ENCODE measurements around the gene CHI3L1. TPM values are rescaled to one million over a fixed set of nuclear protein-coding genes. Genes with fewer than 3 reads are reported as not detected.

Gene CHI3L1
- total and polyA plus RNA-seq, 2 donors (not counting 1 experiment from before 2014, with no cell fraction given), result 0.15 TPM; not detected in 1

DNA sequence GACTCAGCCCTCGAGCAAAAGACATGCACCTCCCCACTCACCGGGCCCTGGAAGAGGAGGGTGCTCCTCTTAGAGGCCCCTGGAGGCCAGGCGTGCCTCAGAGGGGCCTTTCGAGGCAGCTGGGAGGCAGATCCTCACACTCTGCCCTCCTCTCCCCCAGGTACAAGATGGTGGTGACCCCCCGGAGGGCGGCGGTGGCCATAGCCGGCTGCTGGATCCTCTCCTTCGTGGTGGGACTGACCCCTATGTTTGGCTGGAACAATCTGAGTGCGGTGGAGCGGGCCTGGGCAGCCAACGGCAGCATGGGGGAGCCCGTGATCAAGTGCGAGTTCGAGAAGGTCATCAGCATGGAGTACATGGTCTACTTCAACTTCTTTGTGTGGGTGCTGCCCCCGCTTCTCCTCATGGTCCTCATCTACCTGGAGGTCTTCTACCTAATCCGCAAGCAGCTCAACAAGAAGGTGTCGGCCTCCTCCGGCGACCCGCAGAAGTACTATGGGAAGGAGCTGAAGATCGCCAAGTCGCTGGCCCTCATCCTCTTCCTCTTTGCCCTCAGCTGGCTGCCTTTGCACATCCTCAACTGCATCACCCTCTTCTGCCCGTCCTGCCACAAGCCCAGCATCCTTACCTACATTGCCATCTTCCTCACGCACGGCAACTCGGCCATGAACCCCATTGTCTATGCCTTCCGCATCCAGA lies 21.3 kb downstream of the CHI3L1 start:
- TF ChIP-seq, protein P1, sequence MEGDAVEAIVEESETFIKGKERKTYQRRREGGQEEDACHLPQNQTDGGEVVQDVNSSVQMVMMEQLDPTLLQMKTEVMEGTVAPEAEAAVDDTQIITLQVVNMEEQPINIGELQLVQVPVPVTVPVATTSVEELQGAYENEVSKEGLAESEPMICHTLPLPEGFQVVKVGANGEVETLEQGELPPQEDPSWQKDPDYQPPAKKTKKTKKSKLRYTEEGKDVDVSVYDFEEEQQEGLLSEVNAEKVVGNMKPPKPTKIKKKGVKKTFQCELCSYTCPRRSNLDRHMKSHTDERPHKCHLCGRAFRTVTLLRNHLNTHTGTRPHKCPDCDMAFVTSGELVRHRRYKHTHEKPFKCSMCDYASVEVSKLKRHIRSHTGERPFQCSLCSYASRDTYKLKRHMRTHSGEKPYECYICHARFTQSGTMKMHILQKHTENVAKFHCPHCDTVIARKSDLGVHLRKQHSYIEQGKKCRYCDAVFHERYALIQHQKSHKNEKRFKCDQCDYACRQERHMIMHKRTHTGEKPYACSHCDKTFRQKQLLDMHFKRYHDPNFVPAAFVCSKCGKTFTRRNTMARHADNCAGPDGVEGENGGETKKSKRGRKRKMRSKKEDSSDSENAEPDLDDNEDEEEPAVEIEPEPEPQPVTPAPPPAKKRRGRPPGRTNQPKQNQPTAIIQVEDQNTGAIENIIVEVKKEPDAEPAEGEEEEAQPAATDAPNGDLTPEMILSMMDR (IDR thresholded peaks at IDR 0.05), result no peak
- no peak for TF ChIP-seq EZH2 (IDR thresholded peaks at IDR 0.05; ENCODE audit: borderline replicate concordance, insufficient read depth, low read depth, low read length, poor library complexity, severe bottlenecking)
- no peaks in the 10 kb centered on the region for H3K4me1 ChIP-seq (ENCODE audit: control insufficient read depth in 2 of 2, insufficient read depth in 2 of 2, low read length in 2 of 2)
- CTCF ChIA-PET, result interaction anchor here (0.7 kb wide), 1 partner anchor 17 kb away, joined by 4 read pairs; no protein-coding TSS in a partner anchor
- no peak overlapping the region for H3K4me3 Mint-ChIP-seq
- WGBS (ENCODE audit: insufficient coverage), result 90% methylated on average over 25 of the region's 28 CpGs
- POLR2A ChIA-PET, result no interaction called here
- H3K9ac ChIP-seq (ENCODE audit: low read length), result no peak overlapping the region
- H2AFZ ChIP-seq (ENCODE audit: insufficient read depth, low read depth, low read length, poor library complexity, severe bottlenecking), result no peak overlapping the region
- intact Hi-C loops (cut with micrococcal nuclease), result no loop called here
- no peaks in the 10 kb centered on the region for H3K9me3 Mint-ChIP-seq (ENCODE audit: insufficient read depth)
- H3K27ac ChIP-seq (ENCODE audit: low read length in 2 of 2), result no peak overlapping the region
- ATAC-seq (ENCODE audit: low read depth) (no peak), DNase-seq (no peak)
- no peaks in the 10 kb centered on the region for H3K36me3 ChIP-seq (replicated peaks in 1 of 2; ENCODE audit: control extremely low read depth in 1 of 2, control insufficient read depth in 1 of 2, extremely low read depth in 1 of 2, insufficient read depth in 2 of 2, low read length in 1 of 2)
- no peaks in the 10 kb centered on the region for H3K79me2 ChIP-seq (ENCODE audit: control insufficient read depth, insufficient read depth, low read length)
- H3K4me2 ChIP-seq (replicated peaks; ENCODE audit: low read depth, low read length, poor library complexity, severe bottlenecking), result no peak overlapping the region
- no peak overlapping the region for H3K27ac Mint-ChIP-seq
- no peaks in the 10 kb centered on the region for H4K20me1 ChIP-seq (ENCODE audit: control insufficient read depth, insufficient read depth, low read length, poor library complexity, severe bottlenecking)
- H3K4me1 Mint-ChIP-seq, result peaks cover 6% of the 10 kb centered on the region
- H3K4me3 ChIP-seq (ENCODE audit: control extremely low read depth in 1 of 5, extremely low read depth in 1 of 5, insufficient read depth in 1 of 5, low read depth in 2 of 5, low read length in 4 of 5), result no peak overlapping the region
- peaks cover 0 to 7% (median 2%) of the 10 kb centered on the region in 4 experiments for H3K27me3 ChIP-seq (replicated peaks in 1 of 4; ENCODE audit: control extremely low read depth in 1 of 4, control insufficient read depth in 3 of 4, insufficient read depth in 4 of 4, low read length in 3 of 4)
- peaks cover 35% of the 10 kb centered on the region for H3K27me3 Mint-ChIP-seq
- H3K9me3 ChIP-seq (ENCODE audit: control extremely low read depth in 1 of 3, control insufficient read depth in 2 of 3, insufficient read depth in 1 of 3, low read length in 2 of 3), result no peaks in the 10 kb centered on the region

DNA sequence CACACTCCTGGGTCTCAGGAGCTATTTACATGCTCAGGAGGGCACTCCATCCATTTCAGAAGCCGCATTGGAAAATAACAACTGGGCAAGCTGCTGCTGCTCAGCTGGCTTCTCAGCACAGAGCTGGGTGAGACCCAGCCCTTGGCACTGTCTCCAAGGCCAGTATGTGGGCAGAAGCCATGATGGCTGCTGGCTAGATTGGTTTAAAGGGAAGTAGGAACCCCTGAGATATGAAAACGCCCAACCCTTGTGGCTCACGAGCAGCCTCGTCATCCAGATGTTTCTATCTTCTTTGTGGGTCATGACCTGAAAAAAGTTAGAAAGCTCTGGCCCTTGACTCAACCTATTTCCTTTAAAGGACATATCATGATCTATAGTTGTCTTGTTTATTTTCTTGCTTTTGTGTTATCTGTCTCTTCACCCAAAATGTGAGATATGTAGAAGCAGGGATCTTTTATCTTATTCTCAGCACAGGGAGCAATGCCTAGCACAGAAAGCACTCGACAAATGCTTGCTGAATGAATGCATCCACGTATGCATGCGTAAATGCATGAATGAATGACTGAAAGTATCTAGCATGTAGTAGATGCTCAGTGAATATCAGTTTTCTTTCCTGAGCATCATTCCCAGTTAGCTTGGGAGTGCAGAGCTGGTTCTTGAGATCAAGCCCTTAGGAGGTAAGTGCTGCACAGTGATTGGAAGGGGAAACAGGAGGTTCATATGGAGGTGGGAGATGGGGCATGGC lies 22.4 kb downstream of the CHI3L1 start:
- intact Hi-C loops (cut with micrococcal nuclease), result no loop called here
- H3K79me2 ChIP-seq (ENCODE audit: control insufficient read depth, insufficient read depth, low read length), result no peaks in the 10 kb centered on the region
- no peaks in the 10 kb centered on the region for H4K20me1 ChIP-seq (ENCODE audit: control insufficient read depth, insufficient read depth, low read length, poor library complexity, severe bottlenecking)
- ChIA-PET POLR2A (no interaction called here), CTCF (interaction anchor here (1.1 kb wide), 1 partner anchor 8 kb away, joined by 3 read pairs; no protein-coding TSS in a partner anchor)
- peaks cover 2% of the 10 kb centered on the region for H3K9me3 Mint-ChIP-seq (ENCODE audit: insufficient read depth)
- H3K4me3 ChIP-seq (ENCODE audit: control extremely low read depth in 1 of 5, extremely low read depth in 1 of 5, insufficient read depth in 1 of 5, low read depth in 2 of 5, low read length in 4 of 5), result no peak overlapping the region
- no peak overlapping the region for H3K4me2 ChIP-seq (replicated peaks; ENCODE audit: low read depth, low read length, poor library complexity, severe bottlenecking)
- H3K27me3 Mint-ChIP-seq, result peaks cover 41% of the 10 kb centered on the region
- H3K27ac ChIP-seq (ENCODE audit: low read length in 2 of 2), result no peak overlapping the region
- no peaks in the 10 kb centered on the region for H3K4me1 ChIP-seq (ENCODE audit: control insufficient read depth in 2 of 2, insufficient read depth in 2 of 2, low read length in 2 of 2)
- no peak overlapping the region for H2AFZ ChIP-seq (ENCODE audit: insufficient read depth, low read depth, low read length, poor library complexity, severe bottlenecking)
- H3K4me1 Mint-ChIP-seq, result peaks cover 6% of the 10 kb centered on the region
- H3K9me3 ChIP-seq (ENCODE audit: control extremely low read depth in 1 of 3, control insufficient read depth in 2 of 3, insufficient read depth in 1 of 3, low read length in 2 of 3), result no peaks in the 10 kb centered on the region
- 78% methylated on average over 5 of the region's 7 CpGs for WGBS (ENCODE audit: insufficient coverage)
- no peak for ATAC-seq (ENCODE audit: low read depth)
- H3K9ac ChIP-seq (ENCODE audit: low read length), result no peak overlapping the region
- H3K27me3 ChIP-seq (replicated peaks in 1 of 4; ENCODE audit: control extremely low read depth in 1 of 4, control insufficient read depth in 3 of 4, insufficient read depth in 4 of 4, low read length in 3 of 4), result peaks cover 0 to 7% (median 2%) of the 10 kb centered on the region in 4 experiments
- DNase-seq, result no peak
- no peak for TF ChIP-seq EZH2 (IDR thresholded peaks at IDR 0.05; ENCODE audit: borderline replicate concordance, insufficient read depth, low read depth, low read length, poor library complexity, severe bottlenecking)
- TF ChIP-seq, protein P1 (IDR thresholded peaks at IDR 0.05), result no peak
- no peaks in the 10 kb centered on the region for H3K36me3 ChIP-seq (replicated peaks in 1 of 2; ENCODE audit: control extremely low read depth in 1 of 2, control insufficient read depth in 1 of 2, extremely low read depth in 1 of 2, insufficient read depth in 2 of 2, low read length in 1 of 2)
- H3K27ac Mint-ChIP-seq, result no peak overlapping the region
- no peak overlapping the region for H3K4me3 Mint-ChIP-seq

All from B cell (primary cell).